Skeletal muscle cell (primary cell): ENCODE measurements around the gene NIP7.
"Not testable (repeated sequence)": the region's sequence is repeated elsewhere in the genome, so short reads cannot be mapped to it uniquely, and the experiment has no call there.

Experiments used
- DNase-seq: peaks from one replicate; pipeline ENCODE4 v3.0.0-alpha.2; 2010; ENCODE audit warnings: low read depth
- H3K4me3 ChIP-seq: 2 replicates; pipeline ENCODE4 v1.5.1; 2011; ENCODE audit warnings: low read depth, mild to moderate bottlenecking, control low read depth, low read length, moderate library complexity

NIP7 gene

GRCh38 chr16:69334696-69335095 lies 4.9 kb upstream of the NIP7 start:
- DNase-seq = no peak
- no peak overlapping the region for H3K4me3 ChIP-seq

GRCh38 chr16:69338557-69339288 lies 849 bp upstream of the NIP7 start:
- no peak for DNase-seq
- H3K4me3 ChIP-seq = peak overlapping the region; percentile 94

DNA sequence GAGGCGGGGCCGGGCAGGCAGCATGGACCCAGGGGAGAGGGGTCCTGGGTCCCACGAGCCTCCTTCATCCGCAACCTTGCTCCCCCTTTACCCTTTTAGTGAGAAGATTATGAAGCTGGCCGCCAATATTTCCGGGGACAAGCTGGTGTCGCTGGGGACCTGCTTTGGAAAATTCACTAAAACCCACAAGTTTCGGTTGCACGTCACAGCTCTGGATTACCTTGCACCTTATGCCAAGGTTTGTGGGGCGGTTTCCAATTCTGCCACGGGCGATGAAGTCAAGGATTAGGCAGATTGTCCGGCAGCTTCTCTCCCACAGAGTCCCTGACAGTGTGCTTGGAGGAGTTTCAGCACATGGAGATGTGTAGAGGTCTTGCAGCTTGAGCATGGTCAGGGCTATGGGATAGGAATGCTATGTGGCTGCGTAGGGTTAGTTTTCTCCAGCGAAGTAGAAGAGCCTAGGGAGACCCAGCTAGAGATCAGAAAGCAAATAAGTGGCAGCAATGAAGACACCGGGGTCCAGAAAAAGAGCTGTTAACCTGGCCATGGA lies 598 bp downstream of the NIP7 start:
- no peak for DNase-seq
- peak overlapping the region; percentile 94 for H3K4me3 ChIP-seq

GRCh38 chr16:69344171-69344570 lies 4.6 kb downstream of the NIP7 start:
- no peak overlapping the region for H3K4me3 ChIP-seq
- DNase-seq = no peak

GRCh38 chr16:69345923-69346322 lies 6.4 kb downstream of the NIP7 start:
- no peak overlapping the region for H3K4me3 ChIP-seq
- no peak for DNase-seq

- H3K4me3 ChIP-seq = no peak overlapping the region
- DNase-seq = no peak
These were observed 7.1 kb downstream of the NIP7 start for GRCh38 chr16:69346683-69347082.

DNA sequence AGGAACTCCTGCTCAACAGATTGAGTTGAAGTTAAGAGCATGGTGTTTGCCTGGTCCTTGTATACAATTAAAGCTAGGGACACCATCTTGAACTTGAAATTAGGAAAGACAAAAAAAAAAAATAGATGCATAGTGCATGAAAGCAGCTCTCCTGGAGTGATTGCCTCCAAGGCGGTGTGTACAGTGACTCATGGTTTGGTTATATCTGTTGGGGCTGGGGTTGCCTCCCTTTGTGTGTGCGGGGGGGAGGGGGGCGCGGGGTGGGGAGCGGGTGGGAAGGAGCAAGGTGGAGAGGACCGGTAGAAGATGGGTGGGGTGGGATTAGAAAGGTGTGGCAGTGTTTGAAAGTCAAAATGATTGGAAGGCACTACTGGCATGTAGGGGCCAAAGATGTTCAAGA lies 8.7 kb downstream of the NIP7 start:
- H3K4me3 ChIP-seq = no peak overlapping the region
- no peak for DNase-seq

GRCh38 chr16:69349536-69349935 lies 10.0 kb downstream of the NIP7 start:
- DNase-seq = no peak
- no peak overlapping the region for H3K4me3 ChIP-seq

DNA sequence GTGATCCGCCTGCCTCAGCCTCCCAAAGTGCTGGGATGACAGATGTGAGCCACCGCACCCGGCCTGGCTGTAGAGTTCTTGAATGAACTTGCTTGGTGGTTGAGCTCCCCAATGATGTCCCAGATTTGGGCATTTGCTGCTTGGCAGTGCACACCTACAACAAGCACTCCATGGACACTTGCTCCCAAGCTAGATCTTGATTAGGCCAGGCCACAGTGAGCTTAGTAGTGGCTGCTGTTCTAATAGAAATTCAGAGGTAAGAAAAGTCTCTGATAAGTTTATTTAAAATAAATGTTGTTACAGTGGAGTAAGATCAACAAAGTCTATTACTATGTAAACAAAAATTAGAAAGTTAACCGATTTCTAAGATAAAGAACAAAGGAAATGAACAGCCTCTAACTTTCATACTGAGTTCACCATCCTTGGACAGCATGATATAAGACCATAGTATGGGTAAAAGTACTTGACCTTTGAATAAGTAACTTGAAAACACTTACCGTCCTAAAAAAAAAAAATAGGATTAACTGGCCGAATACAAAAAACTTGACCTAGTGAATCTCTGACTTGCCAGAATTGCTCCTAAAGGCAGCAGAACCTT lies 11.1 kb downstream of the NIP7 start:
- no peak for DNase-seq
- no peak overlapping the region for H3K4me3 ChIP-seq

DNA sequence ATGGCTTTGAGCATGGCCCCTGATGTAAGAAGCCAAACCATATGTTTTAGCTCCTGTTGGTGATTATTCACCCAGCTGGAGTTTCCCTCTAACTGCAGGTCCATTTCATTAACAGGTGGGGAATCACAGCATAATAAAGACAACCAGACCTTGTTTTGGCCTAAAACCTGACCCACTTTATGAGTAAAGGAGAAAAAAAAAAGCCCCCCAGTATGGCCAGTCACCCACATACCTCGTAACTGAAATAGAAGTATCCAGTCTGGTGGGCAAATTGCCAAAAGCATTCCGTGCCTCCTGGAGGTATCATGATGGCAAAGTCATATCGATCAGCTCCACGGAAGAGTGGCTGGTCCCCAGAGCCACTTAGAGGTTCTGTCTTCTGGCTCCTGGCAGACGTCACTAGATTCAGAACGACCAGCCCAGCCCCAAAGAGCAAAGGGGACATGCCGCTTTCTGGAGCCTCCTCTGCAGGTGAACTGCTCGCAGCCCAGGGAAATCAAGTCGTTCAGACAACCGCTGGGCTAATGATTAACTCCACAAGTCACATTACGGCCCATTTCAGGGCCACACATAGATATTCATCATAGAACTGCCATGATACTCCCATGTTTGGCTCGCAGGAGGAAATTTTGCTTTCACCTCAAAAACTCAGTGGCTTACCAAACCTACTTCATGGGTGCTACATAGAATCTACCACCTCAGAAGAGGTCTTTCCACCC lies 11.9 kb downstream of the NIP7 start, which contains the start of gene TMED6:
TSS of gene TMED6 (minus strand) at position 478 of the 719 bp plus-strand sequence. CDS start at position 445, 33 bp downstream.
- DNase-seq = no peak

DNA sequence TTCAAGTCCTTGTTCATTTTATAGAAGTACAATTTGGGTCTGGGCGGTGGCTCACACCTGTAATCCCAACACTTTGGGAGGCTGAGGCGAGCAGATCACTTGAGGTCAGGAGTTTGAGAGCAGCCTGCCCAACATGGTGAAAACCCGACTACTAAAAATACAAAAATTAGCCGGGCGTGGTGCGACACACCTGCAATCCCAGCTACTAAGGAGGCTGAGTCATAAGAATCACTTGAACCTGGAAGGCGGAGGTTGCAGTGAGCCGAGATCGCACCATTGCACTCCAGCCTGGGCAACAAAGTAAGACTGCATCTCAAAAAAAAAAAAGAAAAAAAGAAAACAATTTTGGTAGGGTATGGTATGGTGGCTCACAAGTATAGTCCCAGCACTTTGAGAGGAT lies 20.5 kb downstream of the NIP7 start:
- not testable (repeated sequence) for H3K4me3 ChIP-seq

More for the DNA sequence above, 11.9 kb downstream of the NIP7 start, which contains the start of gene TMED6:
- H3K4me3 ChIP-seq = no peak within 1 kb of the TSS

DNA sequence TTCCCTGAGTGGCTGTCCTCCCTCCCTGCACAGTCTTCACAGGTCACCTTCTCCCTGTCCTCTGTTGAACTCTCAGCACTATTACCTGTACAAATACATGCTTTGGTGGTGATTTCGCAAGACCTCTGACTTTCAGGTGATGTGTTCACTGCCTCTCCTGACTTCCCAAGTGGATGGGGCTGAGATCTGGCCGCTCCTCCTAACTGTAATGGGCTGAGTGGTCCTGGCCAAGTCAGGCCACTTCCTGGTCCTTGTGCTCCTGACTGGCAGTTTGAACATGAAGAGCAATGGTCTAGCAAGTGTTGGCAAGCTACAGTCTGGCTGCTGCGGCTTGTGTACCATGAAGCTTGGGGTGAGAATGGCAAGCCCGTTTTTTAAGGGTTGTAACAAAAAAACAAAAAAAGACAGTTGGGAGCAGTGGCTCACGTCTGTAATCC lies 23.7 kb downstream of the NIP7 start:
- no peak for DNase-seq
- H3K4me3 ChIP-seq = no peak overlapping the region

More for the DNA sequence above, 20.5 kb downstream of the NIP7 start:
- DNase-seq = not testable (repeated sequence)

DNA sequence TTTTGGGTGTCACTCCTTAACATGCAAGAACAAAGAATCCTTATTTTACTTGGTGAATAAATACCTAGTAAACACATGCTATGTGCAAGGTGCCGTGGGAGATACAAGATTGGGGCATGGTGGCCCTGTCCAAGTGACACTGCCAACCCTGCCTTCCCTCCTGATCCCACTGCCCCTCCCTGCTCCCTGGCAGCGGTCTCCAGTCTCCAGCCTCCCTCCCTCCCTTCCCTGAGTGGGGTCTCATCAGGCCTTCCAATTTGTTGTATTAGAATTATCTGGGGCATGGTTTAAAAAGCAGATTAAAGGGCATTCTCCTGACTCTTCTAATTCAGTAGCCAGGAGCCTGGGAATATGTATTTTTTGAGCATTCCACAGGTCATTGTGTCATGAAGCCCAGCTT lies 24.5 kb downstream of the NIP7 start:
- no peak overlapping the region for H3K4me3 ChIP-seq
- DNase-seq = no peak

- no peak for DNase-seq
- H3K4me3 ChIP-seq = no peak overlapping the region
These were observed 26.3 kb downstream of the NIP7 start for GRCh38 chr16:69365901-69366300.

- H3K4me3 ChIP-seq = no peak overlapping the region
- no peak for DNase-seq
These were observed 26.9 kb downstream of the NIP7 start for GRCh38 chr16:69366431-69366830.

- no peak overlapping the region for H3K4me3 ChIP-seq
- DNase-seq = no peak
These were observed 28.4 kb downstream of the NIP7 start for GRCh38 chr16:69367980-69368379.

GRCh38 chr16:69368866-69369265 lies 29.3 kb downstream of the NIP7 start:
- no peak overlapping the region for H3K4me3 ChIP-seq
- no peak for DNase-seq

- no peak for DNase-seq
- H3K4me3 ChIP-seq = no peak overlapping the region
These were observed 32.0 kb downstream of the NIP7 start for GRCh38 chr16:69371564-69371963.

DNA sequence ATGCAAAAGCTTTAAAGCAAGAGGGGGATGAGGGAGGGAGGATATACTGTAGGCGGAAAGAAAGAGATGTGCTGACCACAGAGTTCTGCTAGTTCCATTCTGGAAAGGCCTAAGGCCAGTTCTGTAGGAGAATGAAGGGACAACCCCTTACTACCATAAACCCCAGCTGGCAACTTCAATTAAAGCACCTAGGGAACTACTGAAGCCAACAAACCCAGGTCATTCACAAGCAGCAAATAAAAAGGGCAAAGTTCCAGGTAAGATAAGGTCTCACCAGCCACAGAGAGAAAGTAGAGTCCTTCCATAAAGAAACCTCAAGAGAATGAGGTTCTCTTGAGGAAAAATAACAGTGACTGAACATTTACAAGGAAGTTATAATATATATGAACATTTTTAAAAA lies 33.4 kb downstream of the NIP7 start:
- DNase-seq = no peak

DNA sequence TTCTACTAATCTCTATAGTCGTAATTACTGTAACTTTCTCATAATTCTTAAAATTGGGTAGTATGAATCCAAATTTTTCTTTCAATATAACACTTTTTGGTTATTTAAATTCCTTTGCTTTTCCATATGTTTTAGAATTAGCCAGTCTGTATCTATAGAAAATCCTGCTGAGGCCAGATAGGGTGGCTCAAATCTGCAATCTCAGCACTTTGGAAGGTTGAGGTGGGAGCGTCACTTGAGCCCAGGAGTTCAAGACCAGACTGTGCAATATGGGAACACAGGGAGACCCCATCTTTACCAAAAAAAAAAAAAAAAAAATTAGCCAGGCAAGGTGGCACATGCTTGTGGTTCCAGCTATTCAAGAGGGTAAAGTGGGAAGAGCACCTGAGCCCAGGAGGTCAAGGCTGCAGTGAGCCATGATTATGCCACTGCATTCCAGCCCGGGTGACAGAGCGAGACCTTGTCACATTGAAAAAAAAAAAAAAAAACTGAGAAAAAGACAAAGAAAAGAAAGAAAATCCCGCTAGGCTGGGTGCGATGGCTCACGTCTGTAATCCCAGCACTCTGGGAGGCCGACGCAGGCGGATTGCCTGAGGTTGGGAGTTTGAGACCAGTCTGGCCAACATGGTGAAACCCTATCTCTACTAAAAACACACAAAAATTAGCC lies 37.0 kb downstream of the NIP7 start:
- no peak for DNase-seq
- no peak overlapping the region for H3K4me3 ChIP-seq

More for the DNA sequence above, 33.4 kb downstream of the NIP7 start:
- H3K4me3 ChIP-seq = no peak overlapping the region
